H1 (cell line): Measurements from ENCODE around the gene HIVEP2. TPM values are rescaled to one million over a fixed set of nuclear protein-coding genes. Genes with fewer than 3 reads are reported as not detected.

Experiments
- CTCF ChIA-PET: fragments of 300-600 bp; sonication (Branson Sonifier 250); formaldehyde crosslinking; loops from one replicate; lab custom pipeline; 2021; ENCODE audit not compliant: partially characterized antibody; lab: Charles Lee
- POLR2A ChIA-PET: fragments of 300-600 bp; sonication (Branson Sonifier 250); formaldehyde crosslinking; loops from one replicate; lab custom pipeline; 2021; ENCODE audit warnings: inconsistent platforms; ENCODE audit not compliant: partially characterized antibody; lab: Charles Lee
- DNase-seq, 2 experiments: peaks; one replicate each; pipeline versions ENCODE4 v3.0.0 to v3.0.0-alpha.2; 2010 to 2022; ENCODE audit warnings: low spot score in 2 of 2, low read depth in 1 of 2, mixed read lengths in 1 of 2
- FAIRE-seq: peaks from 2 replicates; lab custom pipeline; 2011; peaks lifted over from hg19 to GRCh38; lab: Jason Lieb, UNC
- H2AFZ ChIP-seq: 2 replicates; pipeline ENCODE4 v1.8.1; 2012; ENCODE audit warnings: low read length, inconsistent platforms
- H2AK5ac ChIP-seq: 2 replicates; pipeline ENCODE4 v1.6.1; 2013; ENCODE audit warnings: low read depth, low read length
- H2BK120ac ChIP-seq: replicated peaks from 2 replicates; pipeline ENCODE3; 2013; ENCODE audit warnings: low read depth, low read length, inconsistent platforms
- H2BK12ac ChIP-seq: 2 replicates; pipeline ENCODE4 v1.6.1; 2013; ENCODE audit warnings: low read depth, low read length
- H2BK15ac ChIP-seq: 2 replicates; pipeline ENCODE4 v1.6.1; 2013; ENCODE audit warnings: low read length
- H2BK20ac ChIP-seq: 2 replicates; pipeline ENCODE4 v1.6.1; 2013; ENCODE audit warnings: low read length
- H2BK5ac ChIP-seq: 2 replicates; pipeline ENCODE4 v1.6.1; 2013; ENCODE audit warnings: low read depth, low read length
- H3K14ac ChIP-seq: 2 replicates; pipeline ENCODE4 v1.6.1; 2013; ENCODE audit warnings: inconsistent platforms; ENCODE audit not compliant: insufficient read length
- H3K18ac ChIP-seq: 2 replicates; pipeline ENCODE4 v1.6.1; 2013; ENCODE audit warnings: low read length; ENCODE audit errors: extremely low read depth
- H3K23ac ChIP-seq: 2 replicates; pipeline ENCODE4 v1.6.1; 2013; ENCODE audit warnings: inconsistent platforms; ENCODE audit not compliant: insufficient read length
- H3K23me2 ChIP-seq: 2 replicates; pipeline ENCODE4 v1.6.1; 2013; ENCODE audit warnings: low read depth, low read length
- H3K27ac ChIP-seq: 2 replicates; pipeline ENCODE4 v1.6.1; 2011; ENCODE audit warnings: low read depth, low read length, inconsistent platforms
- H3K27me3 ChIP-seq, 4 experiments: replicated peaks in 1 of 4; 1 replicate in 1 of 4; 2 replicates in 3 of 4; pipeline versions ENCODE4 v1.6.1 to v1.8.1; 2011 to 2013; ENCODE audit warnings: low read length in 3 of 4, mild to moderate bottlenecking in 3 of 4, inconsistent platforms in 2 of 4, mixed read lengths in 2 of 4, moderate library complexity in 1 of 4; ENCODE audit not compliant: control insufficient read depth in 3 of 4, insufficient read depth in 3 of 4; ENCODE audit errors: extremely low read depth in 1 of 4
- H3K36me3 ChIP-seq, 4 experiments: 2 replicates each; pipeline versions ENCODE4 v1.6.1 to v1.8.1; 2011 to 2013; ENCODE audit warnings: mild to moderate bottlenecking in 4 of 4, low read length in 3 of 4, moderate library complexity in 2 of 4, control low read depth in 1 of 4, inconsistent platforms in 1 of 4; ENCODE audit not compliant: insufficient read depth in 4 of 4, control insufficient read depth in 2 of 4
- H3K4ac ChIP-seq: replicated peaks from 2 replicates; pipeline ENCODE3; 2013; ENCODE audit warnings: low read length, low read depth, mixed read lengths, inconsistent platforms; ENCODE audit not compliant: insufficient read length
- H3K4me1 ChIP-seq, 4 experiments: replicated peaks in 1 of 4; 1 replicate in 1 of 4; 2 replicates in 3 of 4; pipeline versions ENCODE4 v1.6.1 to v1.8.1; 2011 to 2013; ENCODE audit warnings: low read length in 3 of 4, inconsistent platforms in 2 of 4, mixed read lengths in 1 of 4; ENCODE audit not compliant: insufficient read depth in 4 of 4, control insufficient read depth in 3 of 4
- H3K4me2 ChIP-seq, 2 experiments: 2 replicates each; pipeline versions ENCODE4 v1.6.1 to v1.8.1; 2011 to 2013; ENCODE audit warnings: low read depth in 2 of 2, low read length in 2 of 2, control low read depth in 1 of 2, inconsistent platforms in 1 of 2, mild to moderate bottlenecking in 1 of 2; ENCODE audit not compliant: insufficient read depth in 1 of 2
- H3K4me3 ChIP-seq, 4 experiments: fragments of 200-600, 300-600 bp in 1 of 4; sonication (generic), shearing (Covaris generic), sonication (Bioruptor Twin) in 1 of 4; 2 replicates each; pipeline versions ENCODE4 v1.5.1 to v1.8.1; 2011 to 2016; ENCODE audit warnings: low read length in 4 of 4, low read depth in 3 of 4, control low read depth in 2 of 4, inconsistent platforms in 2 of 4, mild to moderate bottlenecking in 2 of 4, mixed read lengths in 1 of 4, moderate library complexity in 1 of 4; ENCODE audit not compliant: insufficient read depth in 2 of 4; ENCODE audit errors: extremely low read depth in 1 of 4
- H3K56ac ChIP-seq: replicated peaks from 2 replicates; pipeline ENCODE3; 2013; ENCODE audit warnings: low read depth, mild to moderate bottlenecking, mixed read lengths, low read length, inconsistent platforms; ENCODE audit not compliant: insufficient read length
- H3K79me1 ChIP-seq: 2 replicates; pipeline ENCODE4 v1.6.1; 2013; ENCODE audit warnings: low read depth, low read length, control low read depth
- H3K79me2 ChIP-seq, 2 experiments: 2 replicates each; pipeline versions ENCODE4 v1.6.1 to v1.8.1; 2012 to 2013; ENCODE audit warnings: low read length in 2 of 2, mild to moderate bottlenecking in 2 of 2, inconsistent platforms in 1 of 2; ENCODE audit not compliant: insufficient read depth in 2 of 2, control insufficient read depth in 1 of 2
- H3K9ac ChIP-seq, 4 experiments: replicated peaks in 1 of 4; 1 replicate in 1 of 4; 2 replicates in 3 of 4; pipeline versions ENCODE4 v1.6.1 to v1.8.1; 2011 to 2013; ENCODE audit warnings: low read depth in 3 of 4, low read length in 3 of 4, control low read depth in 2 of 4, mild to moderate bottlenecking in 2 of 4, moderate library complexity in 2 of 4, inconsistent platforms in 1 of 4; ENCODE audit errors: extremely low read depth in 1 of 4
- H3K9me3 ChIP-seq, 2 experiments: 2 replicates each; pipeline versions ENCODE4 v1.6.1 to v1.8.1; 2012 to 2013; ENCODE audit warnings: mild to moderate bottlenecking in 2 of 2, moderate library complexity in 2 of 2, control low read depth in 1 of 2, inconsistent platforms in 1 of 2, low read depth in 1 of 2, low read length in 1 of 2, mixed read lengths in 1 of 2; ENCODE audit not compliant: insufficient read depth in 2 of 2
- H4K20me1 ChIP-seq, 2 experiments: replicated peaks in 1 of 2; 2 replicates each; pipeline versions ENCODE3 to v1.8.1; 2011 to 2013; ENCODE audit warnings: inconsistent platforms in 2 of 2, low read length in 2 of 2, mild to moderate bottlenecking in 1 of 2; ENCODE audit not compliant: insufficient read depth in 2 of 2, control insufficient read depth in 1 of 2
- H4K5ac ChIP-seq: 2 replicates; pipeline ENCODE4 v1.6.1; 2013; ENCODE audit warnings: low read length, low read depth, mixed read lengths, inconsistent platforms; ENCODE audit not compliant: insufficient read length
- H4K8ac ChIP-seq: 2 replicates; pipeline ENCODE4 v1.8.0; 2013; ENCODE audit warnings: mild to moderate bottlenecking, moderate library complexity, low read length, inconsistent platforms; ENCODE audit not compliant: insufficient read depth; ENCODE audit errors: extremely low read depth
- H4K91ac ChIP-seq: replicated peaks from 2 replicates; pipeline ENCODE3; 2013; ENCODE audit warnings: low read length, mixed read lengths, inconsistent platforms; ENCODE audit not compliant: insufficient read length
- BACH1 ChIP-seq: IDR thresholded peaks from 2 replicates; pipeline ENCODE4 v1.6.1; 2012; ENCODE audit warnings: low read length, improper control_type of control experiment
- BCL11A ChIP-seq, 2 experiments: IDR thresholded peaks; one replicate each; pipeline ENCODE4 v1.6.1; 2011; ENCODE audit warnings: low read depth in 2 of 2, low read length in 2 of 2, mild to moderate bottlenecking in 2 of 2
- CBX8 ChIP-seq: fragments of 300-800, 300-1000 bp; sonication (generic); IDR thresholded peaks from 2 replicates; pipeline ENCODE4 v1.7.1; 2016; ENCODE audit warnings: low read depth, low read length, borderline replicate concordance
- GTF2F1 ChIP-seq: IDR thresholded peaks from 2 replicates; pipeline ENCODE4 v1.6.1; 2012; ENCODE audit warnings: low read depth, low read length, improper control_type of control experiment, borderline replicate concordance
- JUND ChIP-seq: IDR thresholded peaks from 2 replicates; pipeline ENCODE4 v1.6.1; 2011; ENCODE audit warnings: mild to moderate bottlenecking, improper control_type of control experiment, low read length
- RAD21 ChIP-seq, 2 experiments: IDR thresholded peaks in 1 of 2; conservative IDR thresholded peaks in 1 of 2; 2 replicates each; pipeline ENCODE4 v1.6.1; 2011; ENCODE audit warnings: low read depth in 2 of 2, low read length in 2 of 2, improper control_type of control experiment in 1 of 2, inconsistent platforms in 1 of 2, mild to moderate bottlenecking in 1 of 2, moderate library complexity in 1 of 2
- RNF2 ChIP-seq: fragments of 200-900, 300-1000 bp; sonication (generic); IDR thresholded peaks from 2 replicates; pipeline ENCODE4 v1.7.1; 2016; ENCODE audit warnings: borderline replicate concordance, low read depth, mild to moderate bottlenecking, antibody characterized with exemption, low read length; ENCODE audit not compliant: poor library complexity, severe bottlenecking; ENCODE audit errors: missing control alignments
- SP2 ChIP-seq: IDR thresholded peaks from 2 replicates; pipeline ENCODE4 v1.6.1; 2012; ENCODE audit warnings: mild to moderate bottlenecking, low read length, inconsistent platforms
- SRF ChIP-seq: IDR thresholded peaks from 2 replicates; pipeline ENCODE4 v1.6.1; 2011; ENCODE audit warnings: mild to moderate bottlenecking, low read depth, low read length, moderate library complexity
- ZNF274 ChIP-seq: IDR thresholded peaks from 2 replicates; pipeline ENCODE4 v1.7.0; 2012; ENCODE audit warnings: low read length, borderline replicate concordance; ENCODE audit errors: extremely low read depth
- WGBS, 2 experiments: shearing (Covaris generic) in 1 of 2; methylation state at CpG; one replicate each; pipeline versions ENCODE4 v1.1.6 to v1.1.7; 2013 to 2015; ENCODE audit warnings: low lambda C conversion rate in 2 of 2, mixed read lengths in 2 of 2, inconsistent platforms in 1 of 2, low coverage in 1 of 2, missing lambda C conversion rate in 1 of 2; ENCODE audit not compliant: insufficient replicate concordance in 2 of 2, insufficient coverage in 1 of 2, insufficient read length in 1 of 2; ENCODE audit errors: extremely low coverage in 1 of 2, missing lambda C conversion rate in 1 of 2; 5-methylcytosine and 5-hydroxymethylcytosine counted together
- polyA plus RNA-seq, 7 experiments: library from polyadenylated mRNA; depleted of rRNA in 3 of 7; stranded (reverse) in 5 of 7; unstranded in 2 of 7; fragments of >200 nt in 5 of 7; fragments of 200-250 nt in 2 of 7; gene quantifications; 1 replicate in 5 of 7; 2 replicates in 1 of 7; 4 replicates in 1 of 7; pipeline versions ENCODE4 v1.2.1 to v1.2.3, GENCODE V29; 2011 to 2013; ENCODE audit warnings: missing spikeins in 2 of 7, mixed read lengths in 2 of 7
- total RNA-seq: library from RNA; stranded (reverse); fragmentation: NEBNext Ultra II Directional; extraction: Animal tissue kit (Norgen Biotek cat#: 25700); gene quantifications from 2 replicates; pipeline ENCODE4 v1.2.1, GENCODE V29; 2021
- TF ChIP-seq, protein P1 (sequence below), 3 experiments: IDR thresholded peaks; 1 replicate in 2 of 3; 2 replicates in 1 of 3; pipeline versions ENCODE4 v1.5.1 to v1.6.1; 2011; ENCODE audit warnings: low read length in 3 of 3, mild to moderate bottlenecking in 3 of 3, inconsistent platforms in 2 of 3, low read depth in 1 of 3, moderate library complexity in 1 of 3; ENCODE audit not compliant: insufficient read depth in 1 of 3; ENCODE audit errors: control extremely low read depth in 1 of 3

Gene HIVEP2
- total and polyA plus RNA-seq, 2 of the 8 experiments (the other 6 are each of a cell fraction or from before 2014, with no cell fraction given): 2.2 to 6.1 TPM

GRCh38 chr6:142863981-142864380 lies 81.0 kb downstream of the HIVEP2 start:
- H3K4ac ChIP-seq: no peak overlapping the region
- CTCF ChIA-PET: interaction anchor here (1.1 to 2.2 kb wide), 6 partner anchors 10 to 389 kb away, joined by 3 to 7 read pairs (median 3); no protein-coding TSS in a partner anchor
- H3K27ac ChIP-seq: no peak overlapping the region
- WGBS, 2 experiments: 56% methylated on average over 2 of the region's 2 CpGs; no CpG with 5 or more reads in 1 of the 2 experiments
- H2BK20ac ChIP-seq: no peak overlapping the region
- no peak overlapping the region; the same call in 1 of the 2 replicates for H2BK5ac ChIP-seq
- no peak overlapping the region for H2BK120ac ChIP-seq
- no peak overlapping the region for H3K9ac ChIP-seq
- POLR2A ChIA-PET: interaction anchor here (1.2 kb wide), 1 partner anchor 22 kb away, joined by 3 read pairs; no protein-coding TSS in a partner anchor
- H3K36me3 ChIP-seq: no peaks in the 10 kb centered on the region
- H3K56ac ChIP-seq: no peak overlapping the region
- H2BK15ac ChIP-seq: no peak overlapping the region
- H3K23me2 ChIP-seq: no peaks in the 10 kb centered on the region
- H3K4me3 ChIP-seq: no peak overlapping the region
- no peak overlapping the region for H2AFZ ChIP-seq
- no peaks in the 10 kb centered on the region for H4K20me1 ChIP-seq
- H3K4me2 ChIP-seq: no peak overlapping the region; a peak in 1 of 4 replicates
- no peak overlapping the region for H3K14ac ChIP-seq
- no peak overlapping the region for H2AK5ac ChIP-seq
- H3K18ac ChIP-seq: no peak overlapping the region
- DNase-seq: no peak
- no peak overlapping the region for H2BK12ac ChIP-seq
- no peak overlapping the region for H4K8ac ChIP-seq
- no peaks in the 10 kb centered on the region for H3K79me2 ChIP-seq
- no peak overlapping the region for H3K23ac ChIP-seq
- no peaks in the 10 kb centered on the region for H3K27me3 ChIP-seq
- H3K4me1 ChIP-seq: peaks cover 0 to 6% (median 2%) of the 10 kb centered on the region in 4 experiments; a peak in 4 of 7 replicates
- no peak for FAIRE-seq
- no peak overlapping the region for H4K5ac ChIP-seq
- no peaks in the 10 kb centered on the region for H3K79me1 ChIP-seq
- no peaks in the 10 kb centered on the region for H3K9me3 ChIP-seq
- H4K91ac ChIP-seq: no peak overlapping the region
- TF ChIP-seq CBX8 (no peak), BACH1 (no peak), BCL11A (IDR thresholded peaks at IDR 0.05; ENCODE audit: low read depth in 2 of 2, low read length in 2 of 2) (no peak), GTF2F1 (no peak), SP2 (no peak), SRF (no peak), JUND (no peak), RNF2 (no peak), ZNF274 (no peak), RAD21 (IDR thresholded peaks at IDR 0.05 in 1 of 2, conservative IDR thresholded peaks at IDR 0.05 in 1 of 2; ENCODE audit: low read depth in 2 of 2, low read length in 2 of 2) (peak; percentile 23 to 38; a peak in 3 of 4 replicates)
- TF ChIP-seq, protein P1, sequence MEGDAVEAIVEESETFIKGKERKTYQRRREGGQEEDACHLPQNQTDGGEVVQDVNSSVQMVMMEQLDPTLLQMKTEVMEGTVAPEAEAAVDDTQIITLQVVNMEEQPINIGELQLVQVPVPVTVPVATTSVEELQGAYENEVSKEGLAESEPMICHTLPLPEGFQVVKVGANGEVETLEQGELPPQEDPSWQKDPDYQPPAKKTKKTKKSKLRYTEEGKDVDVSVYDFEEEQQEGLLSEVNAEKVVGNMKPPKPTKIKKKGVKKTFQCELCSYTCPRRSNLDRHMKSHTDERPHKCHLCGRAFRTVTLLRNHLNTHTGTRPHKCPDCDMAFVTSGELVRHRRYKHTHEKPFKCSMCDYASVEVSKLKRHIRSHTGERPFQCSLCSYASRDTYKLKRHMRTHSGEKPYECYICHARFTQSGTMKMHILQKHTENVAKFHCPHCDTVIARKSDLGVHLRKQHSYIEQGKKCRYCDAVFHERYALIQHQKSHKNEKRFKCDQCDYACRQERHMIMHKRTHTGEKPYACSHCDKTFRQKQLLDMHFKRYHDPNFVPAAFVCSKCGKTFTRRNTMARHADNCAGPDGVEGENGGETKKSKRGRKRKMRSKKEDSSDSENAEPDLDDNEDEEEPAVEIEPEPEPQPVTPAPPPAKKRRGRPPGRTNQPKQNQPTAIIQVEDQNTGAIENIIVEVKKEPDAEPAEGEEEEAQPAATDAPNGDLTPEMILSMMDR (IDR thresholded peaks at IDR 0.05; ENCODE audit: control extremely low read depth in 1 of 3, insufficient read depth in 1 of 3, low read depth in 1 of 3, low read length in 3 of 3): peak in 1 of 3 experiments; percentile 31; a peak in 1 of 4 replicates
